Measurements from ENCODE around the gene CPVL.
A peak's percentile ranks its signal among the peaks of the same experiment; 100 is the strongest.

CPVL gene

DNA sequence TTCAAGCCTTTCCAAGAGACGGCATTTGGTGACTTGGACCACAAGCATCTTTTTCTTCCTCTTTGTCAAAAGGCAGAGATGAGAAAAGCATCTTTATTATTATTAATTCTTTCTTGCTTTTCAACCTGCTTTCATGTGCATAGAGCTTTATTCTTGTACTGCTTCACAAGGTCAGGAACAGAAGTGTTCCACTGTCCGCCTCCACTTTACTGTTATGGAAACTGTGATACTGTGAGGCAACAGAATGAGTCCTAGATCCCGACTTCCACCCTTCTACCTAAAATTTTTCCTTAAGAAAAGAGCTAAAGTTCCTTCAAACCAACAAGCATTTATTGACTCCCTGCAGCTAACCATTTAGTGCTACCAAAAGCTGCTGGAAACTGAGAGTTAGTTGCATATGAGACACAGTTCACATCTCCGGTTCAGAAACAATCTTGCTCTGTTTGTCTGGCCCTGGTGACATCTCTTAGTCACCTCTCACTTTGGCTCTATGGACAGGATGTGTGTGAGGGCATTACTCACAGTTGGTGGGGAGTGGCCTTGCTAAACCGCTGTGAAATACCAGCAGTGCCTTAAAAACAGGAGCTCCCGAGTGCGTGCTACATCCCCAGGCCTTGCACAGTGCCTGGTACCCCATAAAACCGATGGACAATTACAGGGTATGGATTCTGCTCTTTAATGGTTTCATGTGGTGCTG, 111.1 kb downstream of the CPVL start:
- no peaks in the 10 kb centered on the region for H3K36me3 ChIP-seq (ENCODE audit: insufficient read depth, low read length)
- peak overlapping the region; percentile 11 for H3K4me3 ChIP-seq (ENCODE audit: low read length)
- no peaks in the 10 kb centered on the region for H3K27me3 ChIP-seq (ENCODE audit: control insufficient read depth, insufficient read depth, low read length)
- no peak overlapping the region for H3K9ac ChIP-seq (ENCODE audit: low read depth, low read length)
- peaks cover 27% of the 10 kb centered on the region for H3K4me1 ChIP-seq (ENCODE audit: control insufficient read depth, insufficient read depth, low read length)
- no peaks in the 10 kb centered on the region for H3K9me3 ChIP-seq (replicated peaks; ENCODE audit: low read length)
- peak overlapping the region; percentile 49 for H3K4me2 ChIP-seq (ENCODE audit: low read length)

DNA sequence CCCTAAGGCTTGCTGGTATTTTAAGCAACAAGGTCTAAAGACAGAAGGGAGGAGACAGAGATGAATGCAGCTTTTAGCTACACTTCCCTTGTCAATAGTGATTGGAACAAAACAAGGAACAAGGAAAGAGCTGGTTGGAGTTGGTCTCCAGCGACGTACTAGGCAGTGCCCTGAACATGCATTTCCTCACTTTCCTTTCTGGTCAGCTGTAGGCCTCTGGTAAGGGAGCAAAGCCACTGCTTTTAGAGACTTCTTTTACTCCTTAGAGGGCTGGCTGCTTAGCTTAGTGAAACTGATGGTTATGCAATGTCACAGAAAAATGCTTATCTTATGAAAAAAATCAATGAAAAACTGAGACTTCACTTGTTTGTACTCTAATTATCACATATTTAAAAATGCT, 112.8 kb downstream of the CPVL start:
- no peak overlapping the region for H3K9ac ChIP-seq (ENCODE audit: low read depth, low read length)
- H3K27me3 ChIP-seq (ENCODE audit: control insufficient read depth, insufficient read depth, low read length): no peaks in the 10 kb centered on the region
- no peaks in the 10 kb centered on the region for H3K36me3 ChIP-seq (ENCODE audit: insufficient read depth, low read length)
- H3K4me1 ChIP-seq (ENCODE audit: control insufficient read depth, insufficient read depth, low read length): peaks cover 18% of the 10 kb centered on the region
- no peak overlapping the region for H3K4me2 ChIP-seq (ENCODE audit: low read length)
- H3K4me3 ChIP-seq (ENCODE audit: low read length): no peak overlapping the region
- no peaks in the 10 kb centered on the region for H3K9me3 ChIP-seq (replicated peaks; ENCODE audit: low read length)

DNA sequence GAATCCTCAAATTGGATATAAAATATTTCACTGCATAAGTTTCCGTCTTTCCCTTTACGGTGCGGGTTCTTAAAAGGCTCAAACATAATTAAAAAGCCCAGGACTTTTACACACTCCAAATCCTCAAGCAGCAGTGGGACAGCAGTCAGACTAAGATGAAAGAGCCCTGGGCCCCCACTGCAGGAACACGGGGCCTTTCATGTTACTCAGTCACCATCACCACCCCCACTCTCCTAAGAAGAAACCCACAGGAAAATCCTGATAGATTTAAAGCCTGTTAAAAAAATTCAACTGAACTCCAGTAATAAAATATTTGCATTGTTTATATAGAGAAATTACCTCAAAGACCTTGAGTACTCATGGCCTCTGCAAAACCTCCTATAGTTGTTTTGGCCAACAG, 114.2 kb downstream of the CPVL start:
- H3K9ac ChIP-seq (ENCODE audit: low read depth, low read length): no peak overlapping the region
- peaks cover 15% of the 10 kb centered on the region for H3K4me1 ChIP-seq (ENCODE audit: control insufficient read depth, insufficient read depth, low read length)
- H3K9me3 ChIP-seq (replicated peaks; ENCODE audit: low read length): no peaks in the 10 kb centered on the region
- no peak overlapping the region for H3K4me3 ChIP-seq (ENCODE audit: low read length)
- no peaks in the 10 kb centered on the region for H3K27me3 ChIP-seq (ENCODE audit: control insufficient read depth, insufficient read depth, low read length)
- no peak overlapping the region for H3K4me2 ChIP-seq (ENCODE audit: low read length)
- H3K36me3 ChIP-seq (ENCODE audit: insufficient read depth, low read length): no peaks in the 10 kb centered on the region

DNA sequence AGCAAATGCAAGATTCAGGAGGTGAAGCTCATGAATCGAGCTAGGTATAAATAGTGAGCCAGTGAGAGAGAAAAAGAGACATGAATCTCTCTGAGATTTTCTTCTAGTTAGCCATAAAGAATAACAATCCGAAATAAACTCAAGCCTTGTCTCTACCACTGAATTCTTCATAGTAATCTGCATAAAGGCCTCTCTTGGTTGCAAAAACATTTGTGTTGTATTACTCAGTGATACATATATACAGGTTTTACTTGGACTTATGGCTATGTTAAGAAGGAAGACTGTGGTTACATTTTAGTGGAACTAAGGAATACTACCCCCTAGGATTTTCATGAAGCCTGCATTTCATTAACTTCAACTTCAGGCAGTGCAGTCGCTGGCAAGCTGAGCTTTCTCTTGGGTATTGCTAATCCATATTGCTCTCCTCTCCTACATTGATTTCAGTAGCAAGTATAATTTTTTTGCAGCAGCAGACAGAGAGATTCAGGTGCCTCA, 115.5 kb downstream of the CPVL start:
- no peaks in the 10 kb centered on the region for H3K9me3 ChIP-seq (replicated peaks; ENCODE audit: low read length)
- no peak overlapping the region for H3K4me2 ChIP-seq (ENCODE audit: low read length)
- no peak overlapping the region for H3K4me3 ChIP-seq (ENCODE audit: low read length)
- no peaks in the 10 kb centered on the region for H3K27me3 ChIP-seq (ENCODE audit: control insufficient read depth, insufficient read depth, low read length)
- H3K4me1 ChIP-seq (ENCODE audit: control insufficient read depth, insufficient read depth, low read length): peaks cover 13% of the 10 kb centered on the region
- no peaks in the 10 kb centered on the region for H3K36me3 ChIP-seq (ENCODE audit: insufficient read depth, low read length)
- no peak overlapping the region for H3K9ac ChIP-seq (ENCODE audit: low read depth, low read length)

DNA sequence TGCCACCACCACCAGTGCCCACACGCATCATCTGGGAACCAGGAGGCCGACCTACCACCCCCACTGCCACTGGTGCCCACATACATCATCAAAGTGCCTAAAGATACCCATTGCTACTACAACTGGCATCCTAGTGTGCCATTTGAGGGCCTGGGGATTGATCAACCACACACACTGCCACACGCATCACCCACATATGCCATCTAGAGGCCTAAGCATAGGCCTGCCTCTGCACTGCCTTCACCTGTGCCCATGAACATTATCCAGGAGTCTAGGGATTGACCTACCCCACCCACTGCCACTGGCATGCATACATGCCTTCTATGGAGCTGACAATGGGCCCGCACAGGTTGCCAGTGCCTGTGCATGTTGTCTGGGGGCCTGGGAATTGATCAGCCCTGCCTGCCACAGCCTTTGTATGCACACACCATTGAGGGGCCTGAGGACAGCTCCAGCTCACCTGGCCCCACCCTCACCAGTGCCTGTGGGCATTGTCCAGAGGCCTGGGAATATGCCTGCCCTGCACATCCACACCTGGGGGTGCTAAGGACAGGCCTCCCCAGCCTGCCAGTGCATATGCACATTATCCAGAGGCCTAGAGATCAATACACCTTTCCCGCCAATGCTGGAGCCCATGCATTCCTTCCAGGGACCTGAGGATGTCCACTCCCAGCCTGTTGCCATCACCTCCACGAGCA, 123.9 kb downstream of the CPVL start:
- H3K4me3 ChIP-seq (ENCODE audit: low read length): no peak overlapping the region
- no peaks in the 10 kb centered on the region for H3K4me1 ChIP-seq (ENCODE audit: control insufficient read depth, insufficient read depth, low read length)
- H3K9ac ChIP-seq (ENCODE audit: low read depth, low read length): no peak overlapping the region

DNA sequence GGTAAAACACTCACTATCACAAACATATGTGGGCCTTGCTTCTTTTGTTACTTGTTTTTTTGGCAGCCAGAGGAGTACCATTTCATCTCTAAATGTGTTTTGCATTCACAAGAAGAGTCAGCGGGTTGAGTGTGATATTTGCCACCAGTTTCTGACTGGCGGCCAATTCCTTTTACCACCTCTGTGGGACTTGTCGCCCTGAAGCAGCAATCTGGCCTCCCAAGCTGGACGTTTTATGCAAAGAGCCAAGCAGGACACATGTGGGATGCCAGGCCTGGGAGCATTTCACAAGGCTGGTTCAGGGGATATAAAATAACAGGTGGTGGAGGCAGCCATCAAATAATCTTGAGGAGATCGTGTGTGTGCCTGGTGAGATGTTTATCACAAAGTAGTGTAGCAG, 126.4 kb downstream of the CPVL start:
- Histone ChIP-seq H3K36me3 (ENCODE audit: insufficient read depth, low read length) (no peaks in the 10 kb centered on the region), H3K27me3 (ENCODE audit: control insufficient read depth, insufficient read depth, low read length) (no peaks in the 10 kb centered on the region), H3K9ac (ENCODE audit: low read depth, low read length) (no peak overlapping the region), H3K4me3 (ENCODE audit: low read length) (no peak overlapping the region), H3K9me3 (replicated peaks; ENCODE audit: low read length) (no peaks in the 10 kb centered on the region), H3K4me1 (ENCODE audit: control insufficient read depth, insufficient read depth, low read length) (no peaks in the 10 kb centered on the region), H3K4me2 (ENCODE audit: low read length) (no peak overlapping the region)

More for the DNA sequence above, 123.9 kb downstream of the CPVL start:
- Histone ChIP-seq H3K27me3 (ENCODE audit: control insufficient read depth, insufficient read depth, low read length) (no peaks in the 10 kb centered on the region), H3K9me3 (replicated peaks; ENCODE audit: low read length) (no peaks in the 10 kb centered on the region), H3K4me2 (ENCODE audit: low read length) (no peak overlapping the region), H3K36me3 (ENCODE audit: insufficient read depth, low read length) (no peaks in the 10 kb centered on the region)

DNA sequence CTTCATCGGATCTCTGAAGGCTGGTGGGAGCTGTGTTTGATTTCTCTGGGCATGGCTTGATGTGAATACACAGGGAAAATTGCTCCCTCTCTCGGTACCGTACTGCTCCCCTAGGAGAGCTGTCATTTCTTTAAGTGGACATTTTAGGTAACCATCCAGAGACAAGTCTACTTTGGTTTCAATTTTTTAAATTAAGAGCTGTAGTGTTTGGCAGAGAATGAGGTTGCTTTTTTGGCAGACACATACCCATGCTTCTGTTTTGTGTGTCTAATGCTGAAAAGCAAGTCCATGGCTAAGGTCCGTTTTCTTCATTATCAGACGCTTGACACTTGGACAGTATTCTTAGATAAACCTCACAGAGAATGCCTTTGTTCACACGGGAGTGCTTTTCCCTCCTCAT, 127.0 kb downstream of the CPVL start:
- no peak overlapping the region for H3K9ac ChIP-seq (ENCODE audit: low read depth, low read length)

DNA sequence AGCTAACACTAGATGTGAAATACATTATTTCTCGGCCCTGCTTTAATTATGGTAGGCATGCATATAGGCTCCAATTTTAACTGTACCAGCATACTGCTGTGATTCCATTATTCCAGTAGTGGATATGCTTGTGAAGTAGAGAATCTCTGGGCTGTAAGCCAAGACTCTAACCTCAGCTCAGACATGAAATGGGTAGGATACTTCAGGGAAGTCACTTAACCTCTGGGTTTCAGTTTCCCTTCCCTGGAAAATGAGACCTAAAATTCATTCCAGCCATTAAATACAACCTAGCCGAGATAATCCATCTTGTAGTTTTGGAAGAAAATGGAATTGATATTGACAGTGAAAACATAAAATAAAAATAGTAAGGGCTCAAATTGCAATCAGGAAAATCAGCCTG, 128.6 kb downstream of the CPVL start:
- Histone ChIP-seq H3K4me2 (ENCODE audit: low read length) (no peak overlapping the region), H3K27me3 (ENCODE audit: control insufficient read depth, insufficient read depth, low read length) (no peaks in the 10 kb centered on the region), H3K36me3 (ENCODE audit: insufficient read depth, low read length) (no peaks in the 10 kb centered on the region), H3K9ac (ENCODE audit: low read depth, low read length) (no peak overlapping the region), H3K4me3 (ENCODE audit: low read length) (no peak overlapping the region), H3K9me3 (replicated peaks; ENCODE audit: low read length) (no peaks in the 10 kb centered on the region), H3K4me1 (ENCODE audit: control insufficient read depth, insufficient read depth, low read length) (no peaks in the 10 kb centered on the region)

More for the DNA sequence above, 127.0 kb downstream of the CPVL start:
- H3K27me3 ChIP-seq (ENCODE audit: control insufficient read depth, insufficient read depth, low read length): no peaks in the 10 kb centered on the region
- H3K36me3 ChIP-seq (ENCODE audit: insufficient read depth, low read length): no peaks in the 10 kb centered on the region
- H3K4me1 ChIP-seq (ENCODE audit: control insufficient read depth, insufficient read depth, low read length): no peaks in the 10 kb centered on the region
- H3K4me3 ChIP-seq (ENCODE audit: low read length): no peak overlapping the region
- H3K9me3 ChIP-seq (replicated peaks; ENCODE audit: low read length): no peaks in the 10 kb centered on the region
- H3K4me2 ChIP-seq (ENCODE audit: low read length): no peak overlapping the region

DNA sequence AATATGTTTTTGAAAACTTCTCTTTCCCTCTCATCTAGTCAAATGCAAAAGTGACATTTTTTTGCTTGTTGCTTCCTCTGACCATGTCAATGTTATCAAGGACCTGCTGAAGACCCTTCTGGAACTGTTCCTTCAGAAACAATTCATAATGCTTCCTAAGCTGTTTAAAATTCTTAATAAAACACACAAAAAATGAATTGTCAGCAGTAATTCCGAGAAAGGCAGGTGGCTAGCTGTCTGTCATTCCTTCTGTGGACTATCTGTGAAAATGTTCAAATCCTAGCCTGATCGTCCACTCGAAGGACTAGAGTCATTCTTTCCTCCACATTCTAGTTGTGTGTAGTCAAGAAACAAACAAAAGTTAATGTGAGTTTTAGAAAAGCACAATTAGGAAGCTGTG, 131.6 kb downstream of the CPVL start:
- Histone ChIP-seq H3K27me3 (ENCODE audit: control insufficient read depth, insufficient read depth, low read length) (no peaks in the 10 kb centered on the region), H3K4me3 (ENCODE audit: low read length) (no peak overlapping the region), H3K36me3 (ENCODE audit: insufficient read depth, low read length) (no peaks in the 10 kb centered on the region), H3K9me3 (replicated peaks; ENCODE audit: low read length) (no peaks in the 10 kb centered on the region), H3K9ac (ENCODE audit: low read depth, low read length) (no peak overlapping the region), H3K4me1 (ENCODE audit: control insufficient read depth, insufficient read depth, low read length) (no peaks in the 10 kb centered on the region), H3K4me2 (ENCODE audit: low read length) (no peak overlapping the region)

DNA sequence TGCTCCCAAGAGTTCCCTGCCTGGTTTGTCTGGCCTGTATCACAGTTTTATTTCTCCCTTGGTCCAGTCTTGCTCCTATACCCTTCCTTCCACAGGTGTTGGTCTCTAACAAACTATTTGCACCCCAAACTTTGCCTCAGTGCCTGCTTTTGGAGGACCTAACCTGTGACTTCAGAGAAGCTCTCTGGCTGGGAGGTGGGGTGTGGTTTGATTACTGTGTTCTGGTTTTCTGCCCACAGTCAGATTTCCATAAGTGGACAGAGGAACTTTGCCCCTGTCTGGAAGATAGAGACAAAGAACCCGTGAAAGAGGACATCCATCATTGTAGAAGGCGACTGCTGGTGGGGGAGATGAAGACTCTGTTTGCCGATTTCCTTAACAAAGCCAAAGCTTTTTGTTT, 132.4 kb downstream of the CPVL start:
- H3K27me3 ChIP-seq (ENCODE audit: control insufficient read depth, insufficient read depth, low read length): no peaks in the 10 kb centered on the region

DNA sequence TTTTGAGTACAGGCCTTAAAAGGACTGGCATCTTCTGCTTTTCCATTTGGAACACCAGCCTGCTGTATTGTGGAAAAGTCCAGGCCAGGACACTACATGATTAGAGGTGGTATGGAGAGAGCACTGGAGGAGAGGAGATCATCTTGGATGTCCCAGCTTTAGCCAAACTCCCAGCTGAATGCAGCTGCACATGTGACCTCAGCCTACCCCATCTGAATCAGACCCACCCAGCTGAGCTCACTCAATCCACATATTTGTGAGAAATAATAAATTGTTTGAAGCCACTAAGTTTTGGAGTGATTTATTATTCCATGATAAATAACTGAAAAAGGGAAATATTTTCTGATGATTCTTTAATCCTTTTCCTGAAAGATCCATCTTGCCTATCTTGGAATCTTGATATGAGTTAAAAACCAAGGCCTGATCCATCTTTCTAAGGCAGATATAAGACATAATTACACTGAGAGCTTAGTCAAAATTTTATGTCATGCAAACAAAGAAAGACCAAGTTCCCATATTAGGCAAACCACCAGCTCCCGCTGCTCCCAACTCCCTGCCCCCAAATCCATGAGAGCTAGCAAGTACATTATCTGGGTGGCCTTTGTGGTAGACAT, 133.1 kb downstream of the CPVL start:
- Histone ChIP-seq H3K4me2 (ENCODE audit: low read length) (no peak overlapping the region), H3K4me1 (ENCODE audit: control insufficient read depth, insufficient read depth, low read length) (no peaks in the 10 kb centered on the region), H3K27me3 (ENCODE audit: control insufficient read depth, insufficient read depth, low read length) (no peaks in the 10 kb centered on the region), H3K4me3 (ENCODE audit: low read length) (no peak overlapping the region), H3K36me3 (ENCODE audit: insufficient read depth, low read length) (no peaks in the 10 kb centered on the region), H3K9ac (ENCODE audit: low read depth, low read length) (no peak overlapping the region), H3K9me3 (replicated peaks; ENCODE audit: low read length) (no peaks in the 10 kb centered on the region)

More for the DNA sequence above, 132.4 kb downstream of the CPVL start:
- H3K4me1 ChIP-seq (ENCODE audit: control insufficient read depth, insufficient read depth, low read length): no peaks in the 10 kb centered on the region
- H3K36me3 ChIP-seq (ENCODE audit: insufficient read depth, low read length): no peaks in the 10 kb centered on the region
- H3K9ac ChIP-seq (ENCODE audit: low read depth, low read length): no peak overlapping the region
- H3K9me3 ChIP-seq (replicated peaks; ENCODE audit: low read length): no peaks in the 10 kb centered on the region
- H3K4me2 ChIP-seq (ENCODE audit: low read length): no peak overlapping the region
- H3K4me3 ChIP-seq (ENCODE audit: low read length): no peak overlapping the region

Data from skeletal muscle satellite cell (primary cell).